ENCODE measurements around the gene SYMPK.
"Not testable (repeated sequence)": the region's sequence is repeated elsewhere in the genome, so short reads cannot be mapped to it uniquely, and the experiment has no call there.

SYMPK gene

GRCh38 chr19:45812297-45812696 is 50.6 kb downstream of the SYMPK start:
- Histone ChIP-seq H3K4me3 (ENCODE audit: low read depth in 1 of 5, low read length in 5 of 5) (no peak overlapping the region), H3K27ac (ENCODE audit: low read depth, low read length) (no peak overlapping the region), H3K27me3 (ENCODE audit: control insufficient read depth in 5 of 5, insufficient read depth in 4 of 5, low read length in 5 of 5) (peaks cover 0 to 10% (median 5%) of the 10 kb centered on the region in 5 donors), H3K9me3 (ENCODE audit: control insufficient read depth in 5 of 5, low read length in 5 of 5) (no peaks in the 10 kb centered on the region), H3K36me3 (ENCODE audit: control insufficient read depth in 5 of 5, insufficient read depth in 5 of 5, low read length in 5 of 5) (no peaks in the 10 kb centered on the region), H3K9ac (ENCODE audit: low read length in 5 of 5) (no peak overlapping the region), H3K4me1 (ENCODE audit: control insufficient read depth in 5 of 5, insufficient read depth in 5 of 5, low read length in 5 of 5) (peaks cover 2 to 18% (median 7%) of the 10 kb centered on the region in 5 donors)

GRCh38 chr19:45809643-45810159 is 53.2 kb downstream of the SYMPK start:
- H3K9me3 ChIP-seq (ENCODE audit: control insufficient read depth in 5 of 5, low read length in 5 of 5) = no peaks in the 10 kb centered on the region
- H3K27ac ChIP-seq (ENCODE audit: low read depth, low read length) = no peak overlapping the region
- no peak overlapping the region for H3K4me3 ChIP-seq (ENCODE audit: low read depth in 1 of 5, low read length in 5 of 5)
- H3K9ac ChIP-seq (ENCODE audit: low read length in 5 of 5) = no peak overlapping the region
- no peaks in the 10 kb centered on the region for H3K36me3 ChIP-seq (ENCODE audit: control insufficient read depth in 5 of 5, insufficient read depth in 5 of 5, low read length in 5 of 5)
- peaks cover 0 to 6% (median 2%) of the 10 kb centered on the region in 5 donors for H3K27me3 ChIP-seq (ENCODE audit: control insufficient read depth in 5 of 5, insufficient read depth in 4 of 5, low read length in 5 of 5)
- H3K4me1 ChIP-seq (ENCODE audit: control insufficient read depth in 5 of 5, insufficient read depth in 5 of 5, low read length in 5 of 5) = peaks cover 2 to 9% (median 5%) of the 10 kb centered on the region in 5 donors

- Histone ChIP-seq H3K9ac (ENCODE audit: low read length in 5 of 5) (no peak overlapping the region), H3K4me1 (ENCODE audit: control insufficient read depth in 5 of 5, insufficient read depth in 5 of 5, low read length in 5 of 5) (peaks cover 2 to 9% (median 5%) of the 10 kb centered on the region in 5 donors), H3K9me3 (ENCODE audit: control insufficient read depth in 5 of 5, low read length in 5 of 5) (no peaks in the 10 kb centered on the region), H3K27ac (ENCODE audit: low read depth, low read length) (no peak overlapping the region), H3K4me3 (ENCODE audit: low read depth in 1 of 5, low read length in 5 of 5) (no peak overlapping the region), H3K36me3 (ENCODE audit: control insufficient read depth in 5 of 5, insufficient read depth in 5 of 5, low read length in 5 of 5) (no peaks in the 10 kb centered on the region), H3K27me3 (ENCODE audit: control insufficient read depth in 5 of 5, insufficient read depth in 4 of 5, low read length in 5 of 5) (peaks cover 0 to 9% (median 3%) of the 10 kb centered on the region in 5 donors)
Measured at GRCh38 chr19:45805719-45806118, 57.2 kb downstream of the SYMPK start.

GRCh38 chr19:45804959-45805230 is 58.1 kb downstream of the SYMPK start:
- Histone ChIP-seq H3K27me3 (ENCODE audit: control insufficient read depth in 5 of 5, insufficient read depth in 4 of 5, low read length in 5 of 5) (peaks cover 0 to 9% (median 3%) of the 10 kb centered on the region in 5 donors), H3K4me3 (ENCODE audit: low read depth in 1 of 5, low read length in 5 of 5) (no peak overlapping the region), H3K27ac (ENCODE audit: low read depth, low read length) (no peak overlapping the region), H3K9me3 (ENCODE audit: control insufficient read depth in 5 of 5, low read length in 5 of 5) (no peaks in the 10 kb centered on the region), H3K9ac (ENCODE audit: low read length in 5 of 5) (no peak overlapping the region), H3K4me1 (ENCODE audit: control insufficient read depth in 5 of 5, insufficient read depth in 5 of 5, low read length in 5 of 5) (peaks cover 2 to 6% (median 5%) of the 10 kb centered on the region in 5 donors), H3K36me3 (ENCODE audit: control insufficient read depth in 5 of 5, insufficient read depth in 5 of 5, low read length in 5 of 5) (no peaks in the 10 kb centered on the region)

GRCh38 chr19:45804140-45804958 is 58.6 kb downstream of the SYMPK start:
- Histone ChIP-seq H3K27ac (ENCODE audit: low read depth, low read length) (no peak overlapping the region), H3K9ac (ENCODE audit: low read length in 5 of 5) (no peak overlapping the region), H3K4me1 (ENCODE audit: control insufficient read depth in 5 of 5, insufficient read depth in 5 of 5, low read length in 5 of 5) (peaks cover 0 to 3% (median under 1%) of the 10 kb centered on the region in 5 donors), H3K9me3 (ENCODE audit: control insufficient read depth in 5 of 5, low read length in 5 of 5) (no peaks in the 10 kb centered on the region), H3K36me3 (ENCODE audit: control insufficient read depth in 5 of 5, insufficient read depth in 5 of 5, low read length in 5 of 5) (no peaks in the 10 kb centered on the region), H3K4me3 (ENCODE audit: low read depth in 1 of 5, low read length in 5 of 5) (no peak overlapping the region), H3K27me3 (ENCODE audit: control insufficient read depth in 5 of 5, insufficient read depth in 4 of 5, low read length in 5 of 5) (peaks cover 0 to 9% (median 3%) of the 10 kb centered on the region in 5 donors)

- Histone ChIP-seq H3K27ac (ENCODE audit: low read depth, low read length) (no peak overlapping the region), H3K27me3 (ENCODE audit: control insufficient read depth in 5 of 5, insufficient read depth in 4 of 5, low read length in 5 of 5) (peaks cover 0 to 9% (median 3%) of the 10 kb centered on the region in 5 donors), H3K4me1 (ENCODE audit: control insufficient read depth in 5 of 5, insufficient read depth in 5 of 5, low read length in 5 of 5) (peaks cover 0 to 7% (median 5%) of the 10 kb centered on the region in 5 donors), H3K9ac (ENCODE audit: low read length in 5 of 5) (no peak overlapping the region), H3K4me3 (ENCODE audit: low read depth in 1 of 5, low read length in 5 of 5) (no peak overlapping the region), H3K9me3 (ENCODE audit: control insufficient read depth in 5 of 5, low read length in 5 of 5) (no peaks in the 10 kb centered on the region), H3K36me3 (ENCODE audit: control insufficient read depth in 5 of 5, insufficient read depth in 5 of 5, low read length in 5 of 5) (no peaks in the 10 kb centered on the region)
Measured at GRCh38 chr19:45801603-45802175, 61.3 kb downstream of the SYMPK start.

GRCh38 chr19:45800070-45800553 is 62.8 kb downstream of the SYMPK start:
- no peak overlapping the region for H3K4me3 ChIP-seq (ENCODE audit: low read depth in 1 of 5, low read length in 5 of 5)
- no peaks in the 10 kb centered on the region for H3K36me3 ChIP-seq (ENCODE audit: control insufficient read depth in 5 of 5, insufficient read depth in 5 of 5, low read length in 5 of 5)
- no peak overlapping the region for H3K9ac ChIP-seq (ENCODE audit: low read length in 5 of 5)
- H3K27me3 ChIP-seq (ENCODE audit: control insufficient read depth in 5 of 5, insufficient read depth in 4 of 5, low read length in 5 of 5) = peaks cover 0 to 9% (median 3%) of the 10 kb centered on the region in 5 donors
- H3K9me3 ChIP-seq (ENCODE audit: control insufficient read depth in 5 of 5, low read length in 5 of 5) = no peaks in the 10 kb centered on the region
- peaks cover 0 to 6% (median 5%) of the 10 kb centered on the region in 5 donors for H3K4me1 ChIP-seq (ENCODE audit: control insufficient read depth in 5 of 5, insufficient read depth in 5 of 5, low read length in 5 of 5)
- no peak overlapping the region for H3K27ac ChIP-seq (ENCODE audit: low read depth, low read length)

GRCh38 chr19:45799541-45799940 is 63.4 kb downstream of the SYMPK start:
- not testable (repeated sequence) for H3K4me1 ChIP-seq (ENCODE audit: control insufficient read depth in 5 of 5, insufficient read depth in 5 of 5, low read length in 5 of 5); H3K9ac ChIP-seq (ENCODE audit: low read length in 5 of 5); H3K9me3 ChIP-seq (ENCODE audit: control insufficient read depth in 5 of 5, low read length in 5 of 5); H3K4me3 ChIP-seq (ENCODE audit: low read depth in 1 of 5, low read length in 5 of 5); H3K27me3 ChIP-seq (ENCODE audit: control insufficient read depth in 5 of 5, insufficient read depth in 4 of 5, low read length in 5 of 5); H3K27ac ChIP-seq (ENCODE audit: low read depth, low read length); H3K36me3 ChIP-seq (ENCODE audit: control insufficient read depth in 5 of 5, insufficient read depth in 5 of 5, low read length in 5 of 5)

- Histone ChIP-seq H3K36me3 (ENCODE audit: control insufficient read depth in 5 of 5, insufficient read depth in 5 of 5, low read length in 5 of 5) (no peaks in the 10 kb centered on the region), H3K9me3 (ENCODE audit: control insufficient read depth in 5 of 5, low read length in 5 of 5) (no peaks in the 10 kb centered on the region), H3K9ac (ENCODE audit: low read length in 5 of 5) (no peak overlapping the region), H3K27ac (ENCODE audit: low read depth, low read length) (no peak overlapping the region), H3K27me3 (ENCODE audit: control insufficient read depth in 5 of 5, insufficient read depth in 4 of 5, low read length in 5 of 5) (peaks cover 0 to 9% (median 3%) of the 10 kb centered on the region in 5 donors), H3K4me3 (ENCODE audit: low read depth in 1 of 5, low read length in 5 of 5) (no peak overlapping the region), H3K4me1 (ENCODE audit: control insufficient read depth in 5 of 5, insufficient read depth in 5 of 5, low read length in 5 of 5) (peaks cover 0 to 6% (median 5%) of the 10 kb centered on the region in 5 donors)
Measured at GRCh38 chr19:45798995-45799517, 63.9 kb downstream of the SYMPK start.

GRCh38 chr19:45794627-45795026 is 68.3 kb downstream of the SYMPK start:
- Histone ChIP-seq H3K4me3 (ENCODE audit: low read depth in 1 of 5, low read length in 5 of 5) (no peak overlapping the region), H3K27me3 (ENCODE audit: control insufficient read depth in 5 of 5, insufficient read depth in 4 of 5, low read length in 5 of 5) (peaks cover 0 to 2% (median 0%) of the 10 kb centered on the region in 5 donors), H3K9ac (ENCODE audit: low read length in 5 of 5) (no peak overlapping the region), H3K4me1 (ENCODE audit: control insufficient read depth in 5 of 5, insufficient read depth in 5 of 5, low read length in 5 of 5) (peaks cover 10 to 32% (median 26%) of the 10 kb centered on the region in 5 donors), H3K9me3 (ENCODE audit: control insufficient read depth in 5 of 5, low read length in 5 of 5) (no peaks in the 10 kb centered on the region), H3K36me3 (ENCODE audit: control insufficient read depth in 5 of 5, insufficient read depth in 5 of 5, low read length in 5 of 5) (peaks cover 0 to 7% (median 4%) of the 10 kb centered on the region in 5 donors), H3K27ac (ENCODE audit: low read depth, low read length) (no peak overlapping the region)

All from subcutaneous abdominal adipose tissue (tissue), 5 donors.